GM23338 (cell line): ENCODE data around the gene MBLAC1. TPM values are rescaled to one million over a fixed set of nuclear protein-coding genes. Genes with fewer than 3 reads are reported as not detected.

ENCODE experiments used
- polyA plus RNA-seq: library from polyadenylated mRNA; unstranded; fragments of >200 nt; fragmentation: Nextera tagmentation; extraction: Ambion mirVana; gene quantifications from 2 replicates; pipeline ENCODE4 v1.2.1, GENCODE V29; 2016
- total RNA-seq: library from RNA; depleted of rRNA; stranded (reverse); fragments of >200 nt; shearing (Covaris generic); gene quantifications from 2 replicates; pipeline ENCODE4 v1.2.3, GENCODE V29; 2014
- TF ChIP-seq, protein P1 (sequence below): fragments of 250-450 bp; sonication (Bioruptor Pico); IDR thresholded peaks from 2 replicates; pipeline ENCODE4 v1.5.0; 2020; ENCODE audit warnings: mild to moderate bottlenecking, moderate library complexity
- TF ChIP-seq, protein P2 (sequence below), 2 experiments: fragments of 200-600 bp in 1 of 2; sonication (generic) in 1 of 2; conservative IDR thresholded peaks; 2 replicates each; pipeline versions ENCODE4 v1.5.1 to v1.6.1; 2016 to 2017; ENCODE audit warnings: antibody characterized with exemption in 2 of 2, low read depth in 2 of 2, mild to moderate bottlenecking in 2 of 2, moderate library complexity in 1 of 2
- TF ChIP-seq, protein P3 (sequence below): IDR thresholded peaks from one replicate; pipeline ENCODE4 v1.6.1; 2018; ENCODE audit warnings: antibody characterized with exemption; ENCODE audit not compliant: unreplicated experiment

The MBLAC1 gene
- total and polyA plus RNA-seq, 2 experiments from 2014 or later = 2.7 to 5.7 TPM

DNA sequence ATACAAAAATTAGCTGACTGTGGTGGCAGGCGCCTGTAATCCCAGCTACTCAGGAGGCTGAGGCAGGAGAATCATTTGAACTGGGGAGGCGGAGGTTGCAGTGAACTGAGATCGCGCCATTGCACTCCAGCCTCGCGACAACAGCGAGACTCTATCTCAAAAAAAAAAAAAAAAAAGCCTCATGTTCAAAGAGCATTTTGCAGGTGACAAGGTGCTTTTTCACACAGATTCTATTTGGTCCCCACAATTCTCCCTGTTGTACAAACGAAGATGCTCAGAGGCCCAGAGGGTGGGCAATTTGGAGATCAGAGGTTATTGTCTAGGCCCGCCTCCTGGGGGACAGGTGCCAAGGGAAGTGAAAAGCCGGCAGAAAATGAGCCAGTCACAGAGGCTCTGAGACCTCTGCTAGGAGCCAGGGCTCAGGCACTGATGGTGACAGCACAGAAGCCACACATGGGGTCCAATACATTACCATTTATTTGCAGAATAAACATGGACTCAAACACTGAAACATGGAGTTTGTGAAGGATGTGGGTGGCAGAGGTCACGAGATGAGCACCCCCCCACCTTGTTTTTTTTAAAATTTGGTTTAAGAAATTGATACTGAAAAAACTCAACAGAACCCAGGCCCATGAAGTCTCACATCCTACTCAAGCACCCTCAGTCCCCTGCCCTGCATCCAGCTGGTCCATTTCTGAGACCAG lies 42.5 kb downstream of the MBLAC1 start (continued):
- TF ChIP-seq, protein P1, sequence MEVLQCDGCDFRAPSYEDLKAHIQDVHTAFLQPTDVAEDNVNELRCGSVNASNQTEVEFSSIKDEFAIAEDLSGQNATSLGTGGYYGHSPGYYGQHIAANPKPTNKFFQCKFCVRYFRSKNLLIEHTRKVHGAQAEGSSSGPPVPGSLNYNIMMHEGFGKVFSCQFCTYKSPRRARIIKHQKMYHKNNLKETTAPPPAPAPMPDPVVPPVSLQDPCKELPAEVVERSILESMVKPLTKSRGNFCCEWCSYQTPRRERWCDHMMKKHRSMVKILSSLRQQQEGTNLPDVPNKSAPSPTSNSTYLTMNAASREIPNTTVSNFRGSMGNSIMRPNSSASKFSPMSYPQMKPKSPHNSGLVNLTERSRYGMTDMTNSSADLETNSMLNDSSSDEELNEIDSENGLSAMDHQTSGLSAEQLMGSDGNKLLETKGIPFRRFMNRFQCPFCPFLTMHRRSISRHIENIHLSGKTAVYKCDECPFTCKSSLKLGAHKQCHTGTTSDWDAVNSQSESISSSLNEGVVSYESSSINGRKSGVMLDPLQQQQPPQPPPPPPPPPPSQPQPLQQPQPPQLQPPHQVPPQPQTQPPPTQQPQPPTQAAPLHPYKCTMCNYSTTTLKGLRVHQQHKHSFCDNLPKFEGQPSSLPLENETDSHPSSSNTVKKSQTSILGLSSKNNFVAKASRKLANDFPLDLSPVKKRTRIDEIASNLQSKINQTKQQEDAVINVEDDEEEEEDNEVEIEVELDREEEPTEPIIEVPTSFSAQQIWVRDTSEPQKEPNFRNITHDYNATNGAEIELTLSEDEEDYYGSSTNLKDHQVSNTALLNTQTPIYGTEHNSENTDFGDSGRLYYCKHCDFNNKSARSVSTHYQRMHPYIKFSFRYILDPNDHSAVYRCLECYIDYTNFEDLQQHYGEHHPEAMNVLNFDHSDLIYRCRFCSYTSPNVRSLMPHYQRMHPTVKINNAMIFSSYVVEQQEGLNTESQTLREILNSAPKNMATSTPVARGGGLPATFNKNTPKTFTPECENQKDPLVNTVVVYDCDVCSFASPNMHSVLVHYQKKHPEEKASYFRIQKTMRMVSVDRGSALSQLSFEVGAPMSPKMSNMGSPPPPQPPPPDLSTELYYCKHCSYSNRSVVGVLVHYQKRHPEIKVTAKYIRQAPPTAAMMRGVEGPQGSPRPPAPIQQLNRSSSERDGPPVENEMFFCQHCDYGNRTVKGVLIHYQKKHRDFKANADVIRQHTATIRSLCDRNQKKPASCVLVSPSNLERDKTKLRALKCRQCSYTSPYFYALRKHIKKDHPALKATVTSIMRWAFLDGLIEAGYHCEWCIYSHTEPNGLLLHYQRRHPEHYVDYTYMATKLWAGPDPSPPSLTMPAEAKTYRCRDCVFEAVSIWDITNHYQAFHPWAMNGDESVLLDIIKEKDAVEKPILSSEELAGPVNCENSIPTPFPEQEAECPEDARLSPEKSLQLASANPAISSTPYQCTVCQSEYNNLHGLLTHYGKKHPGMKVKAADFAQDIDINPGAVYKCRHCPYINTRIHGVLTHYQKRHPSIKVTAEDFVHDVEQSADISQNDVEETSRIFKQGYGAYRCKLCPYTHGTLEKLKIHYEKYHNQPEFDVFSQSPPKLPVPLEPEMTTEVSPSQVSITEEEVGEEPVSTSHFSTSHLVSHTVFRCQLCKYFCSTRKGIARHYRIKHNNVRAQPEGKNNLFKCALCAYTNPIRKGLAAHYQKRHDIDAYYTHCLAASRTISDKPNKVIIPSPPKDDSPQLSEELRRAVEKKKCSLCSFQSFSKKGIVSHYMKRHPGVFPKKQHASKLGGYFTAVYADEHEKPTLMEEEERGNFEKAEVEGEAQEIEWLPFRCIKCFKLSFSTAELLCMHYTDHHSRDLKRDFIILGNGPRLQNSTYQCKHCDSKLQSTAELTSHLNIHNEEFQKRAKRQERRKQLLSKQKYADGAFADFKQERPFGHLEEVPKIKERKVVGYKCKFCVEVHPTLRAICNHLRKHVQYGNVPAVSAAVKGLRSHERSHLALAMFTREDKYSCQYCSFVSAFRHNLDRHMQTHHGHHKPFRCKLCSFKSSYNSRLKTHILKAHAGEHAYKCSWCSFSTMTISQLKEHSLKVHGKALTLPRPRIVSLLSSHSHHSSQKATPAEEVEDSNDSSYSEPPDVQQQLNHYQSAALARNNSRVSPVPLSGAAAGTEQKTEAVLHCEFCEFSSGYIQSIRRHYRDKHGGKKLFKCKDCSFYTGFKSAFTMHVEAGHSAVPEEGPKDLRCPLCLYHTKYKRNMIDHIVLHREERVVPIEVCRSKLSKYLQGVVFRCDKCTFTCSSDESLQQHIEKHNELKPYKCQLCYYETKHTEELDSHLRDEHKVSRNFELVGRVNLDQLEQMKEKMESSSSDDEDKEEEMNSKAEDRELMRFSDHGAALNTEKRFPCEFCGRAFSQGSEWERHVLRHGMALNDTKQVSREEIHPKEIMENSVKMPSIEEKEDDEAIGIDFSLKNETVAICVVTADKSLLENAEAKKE (CRISPR knock-in tag) = no peak
- TF ChIP-seq, protein P2, sequence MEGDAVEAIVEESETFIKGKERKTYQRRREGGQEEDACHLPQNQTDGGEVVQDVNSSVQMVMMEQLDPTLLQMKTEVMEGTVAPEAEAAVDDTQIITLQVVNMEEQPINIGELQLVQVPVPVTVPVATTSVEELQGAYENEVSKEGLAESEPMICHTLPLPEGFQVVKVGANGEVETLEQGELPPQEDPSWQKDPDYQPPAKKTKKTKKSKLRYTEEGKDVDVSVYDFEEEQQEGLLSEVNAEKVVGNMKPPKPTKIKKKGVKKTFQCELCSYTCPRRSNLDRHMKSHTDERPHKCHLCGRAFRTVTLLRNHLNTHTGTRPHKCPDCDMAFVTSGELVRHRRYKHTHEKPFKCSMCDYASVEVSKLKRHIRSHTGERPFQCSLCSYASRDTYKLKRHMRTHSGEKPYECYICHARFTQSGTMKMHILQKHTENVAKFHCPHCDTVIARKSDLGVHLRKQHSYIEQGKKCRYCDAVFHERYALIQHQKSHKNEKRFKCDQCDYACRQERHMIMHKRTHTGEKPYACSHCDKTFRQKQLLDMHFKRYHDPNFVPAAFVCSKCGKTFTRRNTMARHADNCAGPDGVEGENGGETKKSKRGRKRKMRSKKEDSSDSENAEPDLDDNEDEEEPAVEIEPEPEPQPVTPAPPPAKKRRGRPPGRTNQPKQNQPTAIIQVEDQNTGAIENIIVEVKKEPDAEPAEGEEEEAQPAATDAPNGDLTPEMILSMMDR (conservative IDR thresholded peaks at IDR 0.05; ENCODE audit: low read depth in 2 of 2) = no peak
- TF ChIP-seq, protein P3, sequence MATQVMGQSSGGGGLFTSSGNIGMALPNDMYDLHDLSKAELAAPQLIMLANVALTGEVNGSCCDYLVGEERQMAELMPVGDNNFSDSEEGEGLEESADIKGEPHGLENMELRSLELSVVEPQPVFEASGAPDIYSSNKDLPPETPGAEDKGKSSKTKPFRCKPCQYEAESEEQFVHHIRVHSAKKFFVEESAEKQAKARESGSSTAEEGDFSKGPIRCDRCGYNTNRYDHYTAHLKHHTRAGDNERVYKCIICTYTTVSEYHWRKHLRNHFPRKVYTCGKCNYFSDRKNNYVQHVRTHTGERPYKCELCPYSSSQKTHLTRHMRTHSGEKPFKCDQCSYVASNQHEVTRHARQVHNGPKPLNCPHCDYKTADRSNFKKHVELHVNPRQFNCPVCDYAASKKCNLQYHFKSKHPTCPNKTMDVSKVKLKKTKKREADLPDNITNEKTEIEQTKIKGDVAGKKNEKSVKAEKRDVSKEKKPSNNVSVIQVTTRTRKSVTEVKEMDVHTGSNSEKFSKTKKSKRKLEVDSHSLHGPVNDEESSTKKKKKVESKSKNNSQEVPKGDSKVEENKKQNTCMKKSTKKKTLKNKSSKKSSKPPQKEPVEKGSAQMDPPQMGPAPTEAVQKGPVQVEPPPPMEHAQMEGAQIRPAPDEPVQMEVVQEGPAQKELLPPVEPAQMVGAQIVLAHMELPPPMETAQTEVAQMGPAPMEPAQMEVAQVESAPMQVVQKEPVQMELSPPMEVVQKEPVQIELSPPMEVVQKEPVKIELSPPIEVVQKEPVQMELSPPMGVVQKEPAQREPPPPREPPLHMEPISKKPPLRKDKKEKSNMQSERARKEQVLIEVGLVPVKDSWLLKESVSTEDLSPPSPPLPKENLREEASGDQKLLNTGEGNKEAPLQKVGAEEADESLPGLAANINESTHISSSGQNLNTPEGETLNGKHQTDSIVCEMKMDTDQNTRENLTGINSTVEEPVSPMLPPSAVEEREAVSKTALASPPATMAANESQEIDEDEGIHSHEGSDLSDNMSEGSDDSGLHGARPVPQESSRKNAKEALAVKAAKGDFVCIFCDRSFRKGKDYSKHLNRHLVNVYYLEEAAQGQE = no peak
